Caco-2 (cell line): ENCODE data around the gene MAP7D1. TPM values are rescaled to one million over a fixed set of nuclear protein-coding genes. Genes with fewer than 3 reads are reported as not detected.

Experiments used
- BruUV-seq: library from RNA; stranded (reverse); fragments of 400-500 nt; replicated peaks from 2 replicates; lab custom pipeline; 2021; lab: Mats Ljungman, UMichigan
- CTCF ChIA-PET: fragments of 300-600 bp; sonication (Branson Sonifier 250); formaldehyde crosslinking; loops from one replicate; lab custom pipeline; 2022; ENCODE audit warnings: antibody characterized with exemption; lab: Charles Lee
- POLR2A ChIA-PET: fragments of 300-600 bp; sonication (Branson Sonifier 250); formaldehyde crosslinking; loops from one replicate; lab custom pipeline; 2022; ENCODE audit warnings: antibody characterized with exemption; lab: Charles Lee
- DNase-seq, 2 experiments: peaks; one replicate each; pipeline versions ENCODE4 v3.0.0 to v3.0.0-alpha.2; 2020 to 2022
- H3K27me3 ChIP-seq: replicated peaks from 2 replicates; pipeline ENCODE4 v1.6.0; 2011; ENCODE audit warnings: low read length; ENCODE audit not compliant: control insufficient read depth, insufficient read depth
- H3K36me3 ChIP-seq: 2 replicates; pipeline ENCODE4 v1.5.1; 2011; ENCODE audit warnings: low read length; ENCODE audit not compliant: control insufficient read depth, insufficient read depth
- H3K4me1 ChIP-seq: fragments of 250-450 bp; sonication (Bioruptor Pico); 2 replicates; pipeline ENCODE4 v1.5.1; 2020; ENCODE audit warnings: mild to moderate bottlenecking
- H3K4me3 ChIP-seq: 2 replicates; pipeline ENCODE4 v1.5.1; 2011; ENCODE audit warnings: low read depth, mild to moderate bottlenecking, control low read depth, low read length
- H3K9me3 ChIP-seq: fragments of 250-450 bp; sonication (Bioruptor Pico); 2 replicates; pipeline ENCODE4 v1.5.1; 2020; ENCODE audit warnings: mild to moderate bottlenecking, moderate library complexity
- H3K27ac Mint-ChIP-seq: one replicate; pipeline ENCODE4 v1.8.0; 2022; ENCODE audit warnings: mixed read lengths; ENCODE audit not compliant: unreplicated experiment
- H3K27me3 Mint-ChIP-seq: one replicate; pipeline ENCODE4 v1.8.0; 2022; ENCODE audit warnings: mixed read lengths; ENCODE audit not compliant: insufficient read depth, unreplicated experiment
- H3K36me3 Mint-ChIP-seq: one replicate; pipeline ENCODE4 v1.8.0; 2022; ENCODE audit warnings: mild to moderate bottlenecking, mixed read lengths; ENCODE audit not compliant: insufficient read depth, unreplicated experiment
- H3K4me1 Mint-ChIP-seq: one replicate; pipeline ENCODE4 v1.8.0; 2022; ENCODE audit warnings: low read depth, mixed read lengths; ENCODE audit not compliant: unreplicated experiment
- H3K4me3 Mint-ChIP-seq: one replicate; pipeline ENCODE4 v1.8.0; 2022; ENCODE audit warnings: mild to moderate bottlenecking, moderate library complexity, mixed read lengths; ENCODE audit not compliant: unreplicated experiment
- H3K9me3 Mint-ChIP-seq: one replicate; pipeline ENCODE4 v1.8.0; 2022; ENCODE audit warnings: mixed read lengths; ENCODE audit not compliant: unreplicated experiment
- CTCF ChIP-seq, 2 experiments: fragments of 200-600 bp in 1 of 2; IDR thresholded peaks; 1 replicate in 1 of 2; 2 replicates in 1 of 2; pipeline versions ENCODE4 v1.5.1 to v1.8.0; 2011 to 2022; ENCODE audit warnings: antibody characterized with exemption in 1 of 2, control low read depth in 1 of 2, inconsistent platforms in 1 of 2, low read depth in 1 of 2, low read length in 1 of 2, mild to moderate bottlenecking in 1 of 2, moderate library complexity in 1 of 2; ENCODE audit not compliant: insufficient read depth in 1 of 2, severe bottlenecking in 1 of 2, unreplicated experiment in 1 of 2
- intact Hi-C: fragments of 100-400 bp; cut with micrococcal nuclease; formaldehyde crosslinking; loops from one replicate; pipeline ENCODE4 v1.10.0; 2022; ENCODE audit not compliant: unreplicated experiment
- total RNA-seq: library from RNA; stranded (reverse); gene quantifications from 2 replicates; pipeline ENCODE4 v1.2.3, GENCODE V29; 2022

The MAP7D1 gene
- total RNA-seq, 1 experiment from 2014 or later = 37.7 TPM

DNA sequence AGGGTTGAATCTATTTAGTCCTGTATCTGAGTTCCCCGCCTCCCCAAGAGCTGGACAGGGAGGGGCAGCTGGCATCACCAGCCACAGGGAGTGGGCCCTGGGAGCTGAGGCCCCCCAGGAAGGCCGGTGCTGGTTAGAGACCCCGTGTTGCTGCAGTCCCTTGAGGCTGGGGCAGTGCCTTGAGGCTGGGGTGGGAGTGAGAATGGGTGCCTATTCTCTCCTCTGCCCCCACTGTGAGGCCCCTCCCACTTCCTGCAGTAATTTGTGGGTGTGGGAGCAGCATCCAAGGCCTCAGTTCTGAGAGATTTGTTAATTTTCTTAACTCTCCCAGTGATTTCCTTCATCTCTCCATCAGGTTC is 4.1 kb upstream of the MAP7D1 start:
- H3K4me1 Mint-ChIP-seq = no peaks in the 10 kb centered on the region
- intact Hi-C loops = no loop called here
- TF ChIP-seq CTCF (IDR thresholded peaks at IDR 0.05; ENCODE audit: insufficient read depth in 1 of 2, low read depth in 1 of 2, low read length in 1 of 2, severe bottlenecking in 1 of 2, unreplicated experiment in 1 of 2) = no peak
- no peak overlapping the region for H3K27ac Mint-ChIP-seq
- peaks cover 21% of the 10 kb centered on the region for H3K36me3 Mint-ChIP-seq
- H3K4me3 Mint-ChIP-seq = no peak overlapping the region
- H3K9me3 ChIP-seq = no peaks in the 10 kb centered on the region
- H3K27me3 ChIP-seq = no peaks in the 10 kb centered on the region
- DNase-seq = no peak
- no peaks in the 10 kb centered on the region for H3K36me3 ChIP-seq
- BruUV-seq = no TSS peak
- POLR2A ChIA-PET = no interaction called here
- no peak overlapping the region for H3K4me3 ChIP-seq
- peaks cover 16% of the 10 kb centered on the region for H3K4me1 ChIP-seq
- H3K27me3 Mint-ChIP-seq = no peaks in the 10 kb centered on the region
- CTCF ChIA-PET = interaction anchor here (1.2 to 1.5 kb wide), 2 partner anchors 36 to 134 kb away, joined by 3 to 5 read pairs; no protein-coding TSS in a partner anchor
- H3K9me3 Mint-ChIP-seq = no peaks in the 10 kb centered on the region

- ChIA-PET POLR2A (no interaction called here), CTCF (no interaction called here)
- no peaks in the 10 kb centered on the region for H3K27me3 Mint-ChIP-seq
- H3K4me3 Mint-ChIP-seq = no peak overlapping the region
- no peaks in the 10 kb centered on the region for H3K9me3 ChIP-seq
- no TSS peak for BruUV-seq
- no peaks in the 10 kb centered on the region for H3K36me3 ChIP-seq
- peaks cover 16% of the 10 kb centered on the region for H3K4me1 ChIP-seq
- H3K36me3 Mint-ChIP-seq = peaks cover 15% of the 10 kb centered on the region
- no peak for TF ChIP-seq CTCF (IDR thresholded peaks at IDR 0.05; ENCODE audit: insufficient read depth in 1 of 2, low read depth in 1 of 2, low read length in 1 of 2, severe bottlenecking in 1 of 2, unreplicated experiment in 1 of 2)
- DNase-seq = no peak
- H3K4me1 Mint-ChIP-seq = peaks cover 13% of the 10 kb centered on the region
- H3K27ac Mint-ChIP-seq = no peak overlapping the region
- H3K27me3 ChIP-seq = no peaks in the 10 kb centered on the region
- H3K9me3 Mint-ChIP-seq = no peaks in the 10 kb centered on the region
- H3K4me3 ChIP-seq = no peak overlapping the region
- intact Hi-C loops = no loop called here
Measured at GRCh38 chr1:36153476-36153875, 2.5 kb upstream of the MAP7D1 start.

- intact Hi-C loops = no loop called here
- BruUV-seq = no TSS peak
- H3K36me3 Mint-ChIP-seq = peaks cover 13% of the 10 kb centered on the region
- H3K9me3 ChIP-seq = no peaks in the 10 kb centered on the region
- peak overlapping the region; percentile 73 for H3K4me3 Mint-ChIP-seq
- no peak overlapping the region for H3K4me3 ChIP-seq
- peak overlapping the region; percentile 47 for H3K27ac Mint-ChIP-seq
- H3K27me3 Mint-ChIP-seq = no peaks in the 10 kb centered on the region
- H3K27me3 ChIP-seq = no peaks in the 10 kb centered on the region
- ChIA-PET CTCF (no interaction called here), POLR2A (no interaction called here)
- no peak for DNase-seq
- peaks cover 16% of the 10 kb centered on the region for H3K4me1 ChIP-seq
- H3K4me1 Mint-ChIP-seq = peaks cover 16% of the 10 kb centered on the region
- H3K36me3 ChIP-seq = no peaks in the 10 kb centered on the region
- TF ChIP-seq CTCF (IDR thresholded peaks at IDR 0.05; ENCODE audit: insufficient read depth in 1 of 2, low read depth in 1 of 2, low read length in 1 of 2, severe bottlenecking in 1 of 2, unreplicated experiment in 1 of 2) = no peak
- no peaks in the 10 kb centered on the region for H3K9me3 Mint-ChIP-seq
Measured at GRCh38 chr1:36154335-36154734, 1.6 kb upstream of the MAP7D1 start.
